Body of pancreas (tissue), 4 donors: ENCODE data around the gene SAMD14. TPM values are rescaled to one million over a fixed set of nuclear protein-coding genes. Genes with fewer than 3 reads are reported as not detected.

Source experiments
- ATAC-seq: fragments of 150-250 bp; one replicate; pipeline ENCODE4 v1.9.1; 2016
- DNase-seq, 4 donors: peaks; one replicate each; pipeline ENCODE4 v3.0.0-alpha.2; 2019
- H3K27ac ChIP-seq, 4 donors: fragments of 200-600 bp; sonication (generic); 1 replicate in 3 of 4; 2 replicates in 1 of 4; pipeline versions ENCODE4 v1.5.1 to v1.6.1; 2016 to 2019; ENCODE audit warnings: mild to moderate bottlenecking in 1 of 4, mixed read lengths in 1 of 4, moderate library complexity in 1 of 4
- H3K27me3 ChIP-seq, 2 donors: fragments of 200-600 bp; sonication (generic); one replicate each; pipeline ENCODE4 v1.6.0; 2016; ENCODE audit warnings: mild to moderate bottlenecking in 1 of 2
- H3K36me3 ChIP-seq, 2 donors: fragments of 200-600 bp; sonication (generic); replicated peaks in 1 of 2; 2 replicates each; pipeline ENCODE4 v1.5.1; 2016; ENCODE audit warnings: low read depth in 2 of 2; ENCODE audit not compliant: insufficient read depth in 1 of 2
- H3K4me1 ChIP-seq: fragments of 200-600 bp; sonication (generic); one replicate; pipeline ENCODE4 v1.6.0; 2016
- H3K4me3 ChIP-seq, 2 donors: fragments of 200-600 bp; sonication (generic); 1 replicate in 1 of 2; 2 replicates in 1 of 2; pipeline ENCODE4 v1.5.1; 2016 to 2019
- H3K9me3 ChIP-seq, 3 donors: fragments of 200-600 bp; sonication (generic); 1 replicate in 2 of 3; 2 replicates in 1 of 3; pipeline ENCODE4 v1.5.1; 2016
- POLR2A ChIP-seq, 3 donors: fragments of 450-650 bp; IDR thresholded peaks; one replicate each; pipeline ENCODE4 v1.6.1; 2016; ENCODE audit warnings: antibody characterized with exemption in 3 of 3, mild to moderate bottlenecking in 2 of 3
- WGBS, 2 donors: methylation state at CpG; one replicate each; pipeline ENCODE4 v1.1.5; 2017; 5-methylcytosine and 5-hydroxymethylcytosine counted together
- intact Hi-C: fragments of 100-400 bp; cut with DNase I; formaldehyde crosslinking; loops from one replicate; pipeline ENCODE4 v1.15.1; 2023
- total RNA-seq, 2 donors: library from RNA; depleted of rRNA; stranded (reverse); fragments of >200 nt; gene quantifications; one replicate each; pipeline ENCODE4 v1.1.0, GENCODE V29; 2016
- TF ChIP-seq, protein P1 (sequence below), 7 experiments: fragments of 450-650 bp in 4 of 7; fragments of 200-600 bp in 3 of 7; sonication (generic) in 3 of 7; IDR thresholded peaks; one replicate each; pipeline ENCODE4 v1.5.1; 2016 to 2019; ENCODE audit warnings: antibody characterized with exemption in 7 of 7

The SAMD14 gene
- total RNA-seq, 2 donors from 2014 or later = not detected

GRCh38 chr17:50091918-50092285 lies 38.1 kb downstream of the SAMD14 start:
- no peaks in the 10 kb centered on the region for H3K27me3 ChIP-seq
- H3K9me3 ChIP-seq = no peaks in the 10 kb centered on the region
- no peak for TF ChIP-seq POLR2A (IDR thresholded peaks at IDR 0.05)
- TF ChIP-seq, protein P1, sequence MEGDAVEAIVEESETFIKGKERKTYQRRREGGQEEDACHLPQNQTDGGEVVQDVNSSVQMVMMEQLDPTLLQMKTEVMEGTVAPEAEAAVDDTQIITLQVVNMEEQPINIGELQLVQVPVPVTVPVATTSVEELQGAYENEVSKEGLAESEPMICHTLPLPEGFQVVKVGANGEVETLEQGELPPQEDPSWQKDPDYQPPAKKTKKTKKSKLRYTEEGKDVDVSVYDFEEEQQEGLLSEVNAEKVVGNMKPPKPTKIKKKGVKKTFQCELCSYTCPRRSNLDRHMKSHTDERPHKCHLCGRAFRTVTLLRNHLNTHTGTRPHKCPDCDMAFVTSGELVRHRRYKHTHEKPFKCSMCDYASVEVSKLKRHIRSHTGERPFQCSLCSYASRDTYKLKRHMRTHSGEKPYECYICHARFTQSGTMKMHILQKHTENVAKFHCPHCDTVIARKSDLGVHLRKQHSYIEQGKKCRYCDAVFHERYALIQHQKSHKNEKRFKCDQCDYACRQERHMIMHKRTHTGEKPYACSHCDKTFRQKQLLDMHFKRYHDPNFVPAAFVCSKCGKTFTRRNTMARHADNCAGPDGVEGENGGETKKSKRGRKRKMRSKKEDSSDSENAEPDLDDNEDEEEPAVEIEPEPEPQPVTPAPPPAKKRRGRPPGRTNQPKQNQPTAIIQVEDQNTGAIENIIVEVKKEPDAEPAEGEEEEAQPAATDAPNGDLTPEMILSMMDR (IDR thresholded peaks at IDR 0.05) = no peak
- H3K4me3 ChIP-seq = no peak overlapping the region
- no peak for DNase-seq
- no peak for ATAC-seq
- H3K36me3 ChIP-seq = peaks cover 0 to 5% of the 10 kb centered on the region in 2 donors
- 67 to 78% methylated on average over 2 of the region's 2 CpGs for WGBS, 2 donors
- peaks cover 22% of the 10 kb centered on the region for H3K4me1 ChIP-seq
- intact Hi-C loops = no loop called here
- H3K27ac ChIP-seq = no peak overlapping the region

GRCh38 chr17:50090971-50091917 lies 38.7 kb downstream of the SAMD14 start:
- Histone ChIP-seq H3K4me3 (no peak overlapping the region), H3K27me3 (no peaks in the 10 kb centered on the region), H3K4me1 (peaks cover 15% of the 10 kb centered on the region), H3K36me3 (peaks cover 0 to 5% of the 10 kb centered on the region in 2 donors), H3K9me3 (no peaks in the 10 kb centered on the region), H3K27ac (no peak overlapping the region)
- TF ChIP-seq POLR2A (IDR thresholded peaks at IDR 0.05) = no peak
- ATAC-seq (no peak), DNase-seq (no peak)
- intact Hi-C loops = no loop called here
- WGBS, 2 donors = 59 to 64% methylated on average over 14 to 15 of the region's 15 CpGs

DNA sequence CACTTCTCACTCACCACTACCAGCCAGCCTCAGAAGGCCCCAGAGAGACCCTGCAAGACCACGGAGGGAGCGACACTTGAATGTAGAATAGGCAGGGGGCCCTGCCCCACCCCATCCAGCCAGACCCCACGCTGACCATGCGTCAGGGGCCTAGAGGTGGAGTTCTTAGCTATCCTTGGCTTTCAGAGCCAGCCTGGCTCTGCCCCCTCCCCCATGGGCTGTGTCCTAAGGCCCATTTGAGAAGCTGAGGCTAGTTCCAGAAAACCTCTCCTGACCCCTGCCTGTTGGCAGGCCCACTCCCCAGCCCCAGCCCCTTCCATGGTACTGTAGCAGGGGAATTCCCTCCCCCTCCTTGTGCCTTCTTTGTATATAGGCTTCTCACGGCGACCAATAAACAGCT lies 39.9 kb downstream of the SAMD14 start:
- intact Hi-C loops = no loop called here
- Histone ChIP-seq H3K9me3 (no peaks in the 10 kb centered on the region), H3K27ac (no peak overlapping the region), H3K4me3 (no peak overlapping the region), H3K4me1 (peaks cover 9% of the 10 kb centered on the region), H3K27me3 (no peaks in the 10 kb centered on the region), H3K36me3 (peaks cover 0 to 5% of the 10 kb centered on the region in 2 donors)
- DNase-seq (no peak), ATAC-seq (no peak)
- TF ChIP-seq POLR2A (IDR thresholded peaks at IDR 0.05) = no peak
- TF ChIP-seq, protein P1 (IDR thresholded peaks at IDR 0.05) = no peak
- WGBS, 2 donors = 78 to 87% methylated on average over 4 to 6 of the region's 6 CpGs

GRCh38 chr17:50088952-50089825 lies 40.8 kb downstream of the SAMD14 start:
- TF ChIP-seq, protein P1 (IDR thresholded peaks at IDR 0.05) = no peak
- TF ChIP-seq POLR2A (IDR thresholded peaks at IDR 0.05) = no peak
- peaks cover 4% of the 10 kb centered on the region for H3K4me1 ChIP-seq
- no peak for DNase-seq
- WGBS, 2 donors = 83 to 86% methylated on average over 13 to 25 of the region's 25 CpGs
- H3K4me3 ChIP-seq = no peak overlapping the region
- intact Hi-C loops = loop anchor here (5.0 kb wide), 1 partner anchor 62 kb away; no protein-coding TSS in a partner anchor
- no peak for ATAC-seq
- peaks cover 0 to 5% of the 10 kb centered on the region in 2 donors for H3K36me3 ChIP-seq
- no peak overlapping the region for H3K27ac ChIP-seq
- no peaks in the 10 kb centered on the region for H3K9me3 ChIP-seq
- no peaks in the 10 kb centered on the region for H3K27me3 ChIP-seq

DNA sequence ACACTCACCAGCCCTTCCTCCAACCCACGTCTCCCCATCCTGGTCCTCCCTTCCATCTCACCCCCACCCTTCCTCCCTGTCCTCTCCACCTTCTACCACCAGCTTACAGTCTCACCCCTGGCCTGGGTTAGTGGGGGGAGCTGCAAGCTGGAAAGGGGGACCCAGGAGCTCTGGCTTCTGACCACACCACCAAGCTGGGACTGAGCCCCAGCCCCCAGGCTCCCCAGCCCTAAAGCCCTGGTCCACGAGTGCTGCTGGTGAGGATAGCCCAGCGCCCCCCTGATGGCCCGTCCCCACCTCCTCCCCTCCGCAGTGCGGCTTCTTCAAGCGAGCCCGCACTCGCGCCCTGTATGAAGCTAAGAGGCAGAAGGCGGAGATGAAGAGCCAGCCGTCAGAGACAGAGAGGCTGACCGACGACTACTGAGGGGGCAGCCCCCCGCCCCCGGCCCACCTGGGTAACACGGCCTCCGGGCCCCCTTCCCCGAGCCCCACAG lies 42.0 kb downstream of the SAMD14 start:
- Histone ChIP-seq H3K4me3 (no peak overlapping the region), H3K27ac (no peak overlapping the region), H3K27me3 (no peaks in the 10 kb centered on the region), H3K36me3 (peaks cover 0 to 5% of the 10 kb centered on the region in 2 donors), H3K4me1 (no peaks in the 10 kb centered on the region), H3K9me3 (no peaks in the 10 kb centered on the region)
- no peak for ATAC-seq
- intact Hi-C loops = loop anchor here (5.0 kb wide), 1 partner anchor 61 kb away; no protein-coding TSS in a partner anchor
- TF ChIP-seq POLR2A (IDR thresholded peaks at IDR 0.05) = no peak
- TF ChIP-seq, protein P1 (IDR thresholded peaks at IDR 0.05) = no peak
- 83 to 84% methylated on average over 10 to 17 of the region's 19 CpGs for WGBS, 2 donors
- DNase-seq = no peak
